PFSK-1 (cell line): Measurements from ENCODE around the gene ZDHHC5. TPM values are rescaled to one million over a fixed set of nuclear protein-coding genes. Genes with fewer than 3 reads are reported as not detected.

Experiments
- FOXP2 ChIP-seq: optimal IDR thresholded peaks from 2 replicates; pipeline ENCODE3; 2011; ENCODE audit warnings: borderline replicate concordance, control low read depth, inconsistent platforms; ENCODE audit not compliant: insufficient read depth; ENCODE audit errors: extremely low read length, extremely low read depth
- POLR2AphosphoS5 ChIP-seq: IDR thresholded peaks from 2 replicates; pipeline ENCODE4 v1.6.1; 2012; ENCODE audit warnings: low read depth, mild to moderate bottlenecking, control low read depth, low read length, moderate library complexity
- REST ChIP-seq, 2 experiments: IDR thresholded peaks; 2 replicates each; pipeline versions ENCODE4 v1.6.1 to v1.8.0; 2011 to 2012; ENCODE audit warnings: low read depth in 2 of 2, low read length in 2 of 2, control low read depth in 1 of 2, inconsistent platforms in 1 of 2, mild to moderate bottlenecking in 1 of 2, moderate library complexity in 1 of 2; ENCODE audit not compliant: insufficient read depth in 1 of 2
- SIN3A ChIP-seq: IDR thresholded peaks from 2 replicates; pipeline ENCODE4 v1.6.1; 2012; ENCODE audit warnings: mild to moderate bottlenecking, low read length, moderate library complexity, borderline replicate concordance; ENCODE audit not compliant: insufficient read depth
- TAF1 ChIP-seq: IDR thresholded peaks from 2 replicates; pipeline ENCODE4 v1.6.1; 2012; ENCODE audit warnings: low read length, control low read depth, borderline replicate concordance; ENCODE audit not compliant: insufficient read depth
- polyA plus RNA-seq: library from polyadenylated mRNA; unstranded; fragments of >200 nt; gene quantifications from one replicate; pipeline ENCODE4 v1.2.1, GENCODE V29; 2012; ENCODE audit warnings: low read depth, missing spikeins; ENCODE audit not compliant: insufficient read length

The ZDHHC5 gene, protein sequence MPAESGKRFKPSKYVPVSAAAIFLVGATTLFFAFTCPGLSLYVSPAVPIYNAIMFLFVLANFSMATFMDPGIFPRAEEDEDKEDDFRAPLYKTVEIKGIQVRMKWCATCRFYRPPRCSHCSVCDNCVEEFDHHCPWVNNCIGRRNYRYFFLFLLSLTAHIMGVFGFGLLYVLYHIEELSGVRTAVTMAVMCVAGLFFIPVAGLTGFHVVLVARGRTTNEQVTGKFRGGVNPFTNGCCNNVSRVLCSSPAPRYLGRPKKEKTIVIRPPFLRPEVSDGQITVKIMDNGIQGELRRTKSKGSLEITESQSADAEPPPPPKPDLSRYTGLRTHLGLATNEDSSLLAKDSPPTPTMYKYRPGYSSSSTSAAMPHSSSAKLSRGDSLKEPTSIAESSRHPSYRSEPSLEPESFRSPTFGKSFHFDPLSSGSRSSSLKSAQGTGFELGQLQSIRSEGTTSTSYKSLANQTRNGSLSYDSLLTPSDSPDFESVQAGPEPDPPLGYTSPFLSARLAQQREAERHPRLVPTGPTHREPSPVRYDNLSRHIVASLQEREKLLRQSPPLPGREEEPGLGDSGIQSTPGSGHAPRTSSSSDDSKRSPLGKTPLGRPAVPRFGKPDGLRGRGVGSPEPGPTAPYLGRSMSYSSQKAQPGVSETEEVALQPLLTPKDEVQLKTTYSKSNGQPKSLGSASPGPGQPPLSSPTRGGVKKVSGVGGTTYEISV
- 88.0 TPM for polyA plus RNA-seq

GRCh38 chr11:57667736-57668433, at the start of gene ZDHHC5:
TSS of gene ZDHHC5 (plus strand) at chr11:57668114. CDS start at chr11:57673091, 4,977 bp downstream.
- TF ChIP-seq REST (IDR thresholded peaks at IDR 0.05; ENCODE audit: insufficient read depth in 1 of 2, low read depth in 2 of 2, low read length in 2 of 2) (0 out of 4 replicates have a peak, but pooled peaks of 1 of the 2 experiments have one; percentile 42), POLR2AphosphoS5 (peak; percentile 81), TAF1 (peak; percentile 88), SIN3A (0 out of 2 replicates have a peak, but pooled peaks have one; percentile 66), FOXP2 (peak; percentile 64)

DNA sequence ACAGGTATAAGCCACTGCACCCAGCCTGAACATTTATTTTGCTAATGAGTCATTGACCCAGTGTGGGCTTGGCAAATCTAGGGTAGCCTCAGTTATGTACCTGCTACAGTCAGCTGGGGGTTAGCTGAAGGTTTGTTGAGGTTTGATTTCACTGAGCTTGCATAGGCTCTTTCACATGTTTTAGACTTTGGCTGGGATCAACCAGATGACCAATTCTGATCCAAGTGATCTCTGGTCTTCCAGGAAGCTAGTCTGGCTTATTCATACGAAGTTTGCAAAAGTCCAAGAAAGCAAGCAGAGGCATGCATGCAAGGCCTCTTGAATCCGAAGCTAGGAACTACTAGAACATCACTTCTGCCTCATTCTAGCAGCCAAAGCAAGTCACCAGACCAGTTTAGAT, 49.5 kb upstream of the ZDHHC5 start:
- TF ChIP-seq REST (IDR thresholded peaks at IDR 0.05; ENCODE audit: insufficient read depth in 1 of 2, low read depth in 2 of 2, low read length in 2 of 2) (no peak), FOXP2 (no peak), SIN3A (no peak), TAF1 (no peak), POLR2AphosphoS5 (no peak)

- no peak for TF ChIP-seq FOXP2
Observed at GRCh38 chr11:57619331-57619730, 48.6 kb upstream of the ZDHHC5 start.

- TF ChIP-seq POLR2AphosphoS5 (no peak), TAF1 (no peak), REST (IDR thresholded peaks at IDR 0.05; ENCODE audit: insufficient read depth in 1 of 2, low read depth in 2 of 2, low read length in 2 of 2) (no peak), SIN3A (no peak), FOXP2 (no peak)
Observed at GRCh38 chr11:57620467-57620866, 47.4 kb upstream of the ZDHHC5 start.

- TF ChIP-seq SIN3A (no peak), REST (IDR thresholded peaks at IDR 0.05; ENCODE audit: insufficient read depth in 1 of 2, low read depth in 2 of 2, low read length in 2 of 2) (no peak), POLR2AphosphoS5 (no peak), TAF1 (no peak), FOXP2 (no peak)
Observed at GRCh38 chr11:57622263-57622662, 45.7 kb upstream of the ZDHHC5 start.
